ENCODE data around the gene ZNF552.
"Not testable (repeated sequence)": the region's sequence is repeated elsewhere in the genome, so short reads cannot be mapped to it uniquely, and the experiment has no call there.

ZNF552 gene

GRCh38 chr19:57818378-57818777 lies 3.7 kb upstream of the ZNF552 start:
- DNase-seq (ENCODE audit: low read depth, low spot score) = no peak

GRCh38 chr19:57817976-57818375 lies 3.3 kb upstream of the ZNF552 start:
- no peak for DNase-seq (ENCODE audit: low read depth, low spot score)

- DNase-seq (ENCODE audit: low read depth, low spot score) = no peak
Observed at GRCh38 chr19:57816652-57817051, 1.9 kb upstream of the ZNF552 start.

GRCh38 chr19:57815247-57816075 lies 748 bp upstream of the ZNF552 start:
- no peak for DNase-seq (ENCODE audit: low read depth, low spot score)

GRCh38 chr19:57813919-57814504 lies 701 bp downstream of the ZNF552 start:
- peak; percentile 28 for DNase-seq (ENCODE audit: low read depth, low spot score)

GRCh38 chr19:57812975-57813820 lies 1.5 kb downstream of the ZNF552 start:
- DNase-seq (ENCODE audit: low read depth, low spot score) = peak; percentile 21

GRCh38 chr19:57812226-57812625 lies 2.5 kb downstream of the ZNF552 start:
- DNase-seq (ENCODE audit: low read depth, low spot score) = no peak

- DNase-seq (ENCODE audit: low read depth, low spot score) = not testable (repeated sequence)
Observed at GRCh38 chr19:57810410-57811295, 4.1 kb downstream of the ZNF552 start.

GRCh38 chr19:57807541-57807940 lies 7.2 kb downstream of the ZNF552 start:
- no peak for DNase-seq (ENCODE audit: low read depth, low spot score)

GRCh38 chr19:57803594-57804325 lies 11.0 kb downstream of the ZNF552 start:
- peak; percentile 95 for DNase-seq (ENCODE audit: low read depth, low spot score)

- DNase-seq (ENCODE audit: low read depth, low spot score) = no peak
Observed at GRCh38 chr19:57803265-57803593, 11.5 kb downstream of the ZNF552 start.

- no peak for DNase-seq (ENCODE audit: low read depth, low spot score)
Observed at GRCh38 chr19:57802269-57802668, 12.4 kb downstream of the ZNF552 start.

GRCh38 chr19:57800696-57801095 lies 14.0 kb downstream of the ZNF552 start:
- no peak for DNase-seq (ENCODE audit: low read depth, low spot score)

GRCh38 chr19:57796580-57796979 lies 18.1 kb downstream of the ZNF552 start:
- DNase-seq (ENCODE audit: low read depth, low spot score) = not testable (repeated sequence)

- no peak for DNase-seq (ENCODE audit: low read depth, low spot score)
Observed at GRCh38 chr19:57789288-57789687, 25.4 kb downstream of the ZNF552 start.

- no peak for DNase-seq (ENCODE audit: low read depth, low spot score)
Observed at GRCh38 chr19:57788114-57788692, 26.5 kb downstream of the ZNF552 start.

- DNase-seq (ENCODE audit: low read depth, low spot score) = no peak
Observed at GRCh38 chr19:57786906-57787305, 27.8 kb downstream of the ZNF552 start.

- DNase-seq (ENCODE audit: low read depth, low spot score) = no peak
Observed at GRCh38 chr19:57786286-57786685, 28.4 kb downstream of the ZNF552 start.

GRCh38 chr19:57779220-57779845 lies 35.4 kb downstream of the ZNF552 start:
- DNase-seq (ENCODE audit: low read depth, low spot score) = no peak

GRCh38 chr19:57778336-57778735 lies 36.4 kb downstream of the ZNF552 start:
- no peak for DNase-seq (ENCODE audit: low read depth, low spot score)
